Measurements from ENCODE around the gene DOCK1.

Gene DOCK1

DNA sequence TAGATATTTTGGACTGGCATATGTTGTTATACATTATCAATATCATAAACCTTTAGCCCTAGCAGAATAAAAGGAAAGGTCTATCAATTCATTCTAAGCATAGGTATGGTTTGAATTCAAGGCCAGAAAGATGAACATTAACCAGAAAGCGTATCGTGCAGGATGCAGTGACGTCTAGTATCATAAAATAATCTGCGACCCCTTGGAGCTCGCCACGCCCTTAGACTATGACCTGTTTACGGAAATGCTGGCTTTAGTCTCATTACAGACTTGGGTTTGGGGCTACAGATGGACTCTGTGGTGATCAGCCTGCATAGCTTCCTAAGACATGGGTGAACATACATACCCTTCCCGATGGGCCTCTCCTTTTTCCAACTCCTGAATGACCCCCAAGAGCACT lies 269.6 kb downstream of the DOCK1 start:
- H3K27ac ChIP-seq = no peak overlapping the region
- H3K27me3 ChIP-seq (ENCODE audit: control insufficient read depth, insufficient read depth, low read length) = no peaks in the 10 kb centered on the region
- TF ChIP-seq, protein P1, sequence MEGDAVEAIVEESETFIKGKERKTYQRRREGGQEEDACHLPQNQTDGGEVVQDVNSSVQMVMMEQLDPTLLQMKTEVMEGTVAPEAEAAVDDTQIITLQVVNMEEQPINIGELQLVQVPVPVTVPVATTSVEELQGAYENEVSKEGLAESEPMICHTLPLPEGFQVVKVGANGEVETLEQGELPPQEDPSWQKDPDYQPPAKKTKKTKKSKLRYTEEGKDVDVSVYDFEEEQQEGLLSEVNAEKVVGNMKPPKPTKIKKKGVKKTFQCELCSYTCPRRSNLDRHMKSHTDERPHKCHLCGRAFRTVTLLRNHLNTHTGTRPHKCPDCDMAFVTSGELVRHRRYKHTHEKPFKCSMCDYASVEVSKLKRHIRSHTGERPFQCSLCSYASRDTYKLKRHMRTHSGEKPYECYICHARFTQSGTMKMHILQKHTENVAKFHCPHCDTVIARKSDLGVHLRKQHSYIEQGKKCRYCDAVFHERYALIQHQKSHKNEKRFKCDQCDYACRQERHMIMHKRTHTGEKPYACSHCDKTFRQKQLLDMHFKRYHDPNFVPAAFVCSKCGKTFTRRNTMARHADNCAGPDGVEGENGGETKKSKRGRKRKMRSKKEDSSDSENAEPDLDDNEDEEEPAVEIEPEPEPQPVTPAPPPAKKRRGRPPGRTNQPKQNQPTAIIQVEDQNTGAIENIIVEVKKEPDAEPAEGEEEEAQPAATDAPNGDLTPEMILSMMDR (IDR thresholded peaks at IDR 0.05) = no peak
- H3K9ac ChIP-seq = no peak overlapping the region
- no peak overlapping the region for H3K4me2 ChIP-seq (ENCODE audit: low read length)
- no peaks in the 10 kb centered on the region for H3K36me3 ChIP-seq (ENCODE audit: control insufficient read depth, insufficient read depth, low read length)
- no peak overlapping the region for H3K4me3 ChIP-seq (ENCODE audit: low read depth, low read length)
- no peak overlapping the region for H2AFZ ChIP-seq
- no peaks in the 10 kb centered on the region for H3K4me1 ChIP-seq
- H3K79me2 ChIP-seq = no peaks in the 10 kb centered on the region
- no peaks in the 10 kb centered on the region for H3K9me3 ChIP-seq (ENCODE audit: control insufficient read depth, low read length)

GRCh38 chr10:127175357-127176110 lies 270.3 kb downstream of the DOCK1 start:
- H3K4me3 ChIP-seq (ENCODE audit: low read depth, low read length) = no peak overlapping the region
- H2AFZ ChIP-seq = no peak overlapping the region
- H3K36me3 ChIP-seq (ENCODE audit: control insufficient read depth, insufficient read depth, low read length) = no peaks in the 10 kb centered on the region
- no peaks in the 10 kb centered on the region for H3K79me2 ChIP-seq
- H3K4me2 ChIP-seq (ENCODE audit: low read length) = no peak overlapping the region
- H3K27ac ChIP-seq = no peak overlapping the region
- no peaks in the 10 kb centered on the region for H3K9me3 ChIP-seq (ENCODE audit: control insufficient read depth, low read length)
- TF ChIP-seq, protein P1 (IDR thresholded peaks at IDR 0.05) = no peak
- H3K4me1 ChIP-seq = no peaks in the 10 kb centered on the region
- H3K9ac ChIP-seq = no peak overlapping the region
- H3K27me3 ChIP-seq (ENCODE audit: control insufficient read depth, insufficient read depth, low read length) = no peaks in the 10 kb centered on the region

DNA sequence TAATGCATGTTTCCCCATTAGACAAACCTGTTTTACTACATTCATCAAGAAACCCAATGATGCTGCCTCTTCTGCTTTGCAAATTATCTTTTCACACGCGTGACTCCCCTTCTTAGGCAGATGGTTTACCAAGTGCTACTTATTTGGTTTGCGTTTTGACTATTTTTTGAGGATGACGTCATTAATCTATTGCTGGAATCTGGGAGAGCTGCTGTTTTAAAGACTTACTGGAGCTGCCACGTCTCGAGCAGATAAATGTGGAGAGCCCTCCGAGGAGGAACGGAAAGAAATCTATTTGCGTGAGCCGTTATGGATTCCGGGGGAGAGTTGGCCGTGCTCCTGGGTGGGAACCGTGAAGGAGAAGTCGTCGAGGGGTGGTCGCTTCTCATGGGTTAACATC lies 271.4 kb downstream of the DOCK1 start:
- Histone ChIP-seq H3K4me2 (ENCODE audit: low read length) (no peak overlapping the region), H3K27me3 (ENCODE audit: control insufficient read depth, insufficient read depth, low read length) (no peaks in the 10 kb centered on the region), H3K9me3 (ENCODE audit: control insufficient read depth, low read length) (no peaks in the 10 kb centered on the region), H3K27ac (no peak overlapping the region), H3K4me3 (ENCODE audit: low read depth, low read length) (no peak overlapping the region), H2AFZ (no peak overlapping the region), H3K9ac (no peak overlapping the region), H3K4me1 (no peaks in the 10 kb centered on the region), H3K36me3 (ENCODE audit: control insufficient read depth, insufficient read depth, low read length) (no peaks in the 10 kb centered on the region), H3K79me2 (no peaks in the 10 kb centered on the region)
- TF ChIP-seq, protein P1 (IDR thresholded peaks at IDR 0.05) = no peak

DNA sequence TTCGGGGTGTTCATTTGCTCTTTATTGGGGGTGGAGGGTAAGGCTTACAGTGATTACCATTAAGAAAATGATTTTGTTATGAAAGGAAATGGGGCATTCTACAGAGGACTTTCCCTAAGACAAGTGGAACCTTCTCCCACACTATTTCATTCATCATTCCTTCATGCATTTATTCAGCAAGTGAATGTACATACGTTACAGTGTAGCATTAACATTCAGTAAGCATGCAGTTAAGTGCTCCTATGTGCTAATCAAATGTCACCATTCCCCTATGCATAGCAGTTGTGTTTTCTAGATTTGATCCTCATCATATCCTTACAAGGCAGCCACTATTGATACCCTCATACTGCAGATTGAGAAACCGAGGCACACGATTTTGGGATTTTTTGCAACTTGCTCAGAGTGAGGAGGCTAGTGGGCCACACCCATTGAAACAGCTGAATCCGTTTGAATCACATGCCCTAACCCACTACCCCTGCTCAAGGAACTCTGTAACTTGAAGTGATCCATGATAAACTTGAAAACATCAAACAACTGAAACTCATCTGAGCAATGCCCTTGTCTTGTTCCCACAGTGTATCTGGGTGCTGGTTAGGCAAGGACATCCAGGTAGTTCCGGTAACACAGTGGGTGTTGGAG lies 274.5 kb downstream of the DOCK1 start:
- Histone ChIP-seq H3K4me3 (ENCODE audit: low read depth, low read length) (no peak overlapping the region), H3K9ac (no peak overlapping the region), H2AFZ (no peak overlapping the region), H3K4me2 (ENCODE audit: low read length) (no peak overlapping the region), H3K9me3 (ENCODE audit: control insufficient read depth, low read length) (no peaks in the 10 kb centered on the region), H3K27ac (no peak overlapping the region), H3K79me2 (no peaks in the 10 kb centered on the region), H3K4me1 (no peaks in the 10 kb centered on the region), H3K27me3 (ENCODE audit: control insufficient read depth, insufficient read depth, low read length) (no peaks in the 10 kb centered on the region), H3K36me3 (ENCODE audit: control insufficient read depth, insufficient read depth, low read length) (no peaks in the 10 kb centered on the region)
- TF ChIP-seq, protein P1 (IDR thresholded peaks at IDR 0.05) = no peak

All from parathyroid adenoma (tissue), 2 donors.